K562 (cell line): ENCODE data around the gene EPO. TPM values are rescaled to one million over a fixed set of nuclear protein-coding genes. Genes with fewer than 3 reads are reported as not detected.

Experiments used
- ATAC-seq: fragments of 200-7000 bp; cut with Tn5 transposase; 3 replicates; pipeline ENCODE4 v1.9.1; 2020; ENCODE audit warnings: moderate library complexity
- BruUV-seq: library from RNA; stranded (reverse); fragments of 400-500 nt; replicated peaks from 2 replicates; lab custom pipeline; 2021; lab: Mats Ljungman, UMichigan
- CTCF ChIA-PET: fragments of 300-600 bp; formaldehyde crosslinking; extraction: SDS; loops from one replicate; lab custom pipeline; 2021; ENCODE audit warnings: low intra/inter-chr PET ratio; lab: Yijun Ruan, JAX
- POLR2A ChIA-PET: fragments of 300-600, 350-650 bp; sonication (Branson Sonifier 250); formaldehyde crosslinking; extraction: SDS; loops from one replicate; lab custom pipeline; 2021; ENCODE audit warnings: antibody characterized with exemption, inconsistent platforms; lab: Yijun Ruan, JAX
- DNase-seq, 4 experiments: peaks; one replicate each; pipeline versions ENCODE4 v3.0.0 to v3.0.0-alpha.2; 2011 to 2018; ENCODE audit warnings: low spot score in 3 of 4, mixed read lengths in 3 of 4; ENCODE audit errors: extremely low read depth in 1 of 4
- FAIRE-seq: peaks from 2 replicates; lab custom pipeline; 2011; peaks lifted over from hg19 to GRCh38; lab: Jason Lieb, UNC
- H2AFZ ChIP-seq: 2 replicates; pipeline ENCODE4 v1.6.0; 2011; ENCODE audit warnings: low read depth, low read length, control low read depth, inconsistent platforms
- H3K27ac ChIP-seq: fragments of 200-600 bp; 3 replicates; pipeline ENCODE4 v1.8.0; 2011; ENCODE audit warnings: low read depth, mild to moderate bottlenecking, control low read depth, inconsistent platforms, low read length, moderate library complexity, mixed read lengths; ENCODE audit errors: extremely low read depth
- H3K27me3 ChIP-seq, 2 experiments: fragments of 300-600 bp in 1 of 2; 2 replicates in 1 of 2; 3 replicates in 1 of 2; pipeline versions ENCODE4 v1.6.0 to v1.8.0; 2011; ENCODE audit warnings: inconsistent platforms in 2 of 2, low read length in 2 of 2, mild to moderate bottlenecking in 1 of 2, mixed read lengths in 1 of 2, moderate library complexity in 1 of 2; ENCODE audit not compliant: control insufficient read depth in 2 of 2, insufficient read depth in 2 of 2
- H3K36me3 ChIP-seq: fragments of 300-600 bp; 3 replicates; pipeline ENCODE4 v1.8.0; 2011; ENCODE audit warnings: mild to moderate bottlenecking, low read length, inconsistent platforms; ENCODE audit not compliant: control insufficient read depth, insufficient read depth
- H3K4me1 ChIP-seq, 2 experiments: fragments of 200-600 bp in 1 of 2; replicated peaks in 1 of 2; 2 replicates in 1 of 2; 3 replicates in 1 of 2; pipeline versions ENCODE4 v1.5.1 to v1.8.0; 2011; ENCODE audit warnings: inconsistent platforms in 2 of 2, low read length in 2 of 2, mild to moderate bottlenecking in 1 of 2, mixed read lengths in 1 of 2, moderate library complexity in 1 of 2; ENCODE audit not compliant: control insufficient read depth in 2 of 2, insufficient read depth in 2 of 2
- H3K4me2 ChIP-seq: 2 replicates; pipeline ENCODE4 v1.6.1; 2011; ENCODE audit warnings: low read length, control low read depth, inconsistent platforms, mixed read lengths; ENCODE audit not compliant: insufficient read depth
- H3K4me3 ChIP-seq: fragments of 200-600 bp; sonication (generic), shearing (Covaris generic); 2 replicates; pipeline ENCODE4 v1.5.1; 2016; ENCODE audit warnings: control low read depth, inconsistent platforms
- H3K79me2 ChIP-seq: fragments of 200-600 bp; 3 replicates; pipeline ENCODE4 v1.8.0; 2011; ENCODE audit warnings: low read length, inconsistent platforms; ENCODE audit not compliant: control insufficient read depth, insufficient read depth
- H3K9ac ChIP-seq, 2 experiments: 2 replicates each; pipeline versions ENCODE4 v1.6.0 to v1.6.1; 2011; ENCODE audit warnings: low read depth in 2 of 2, low read length in 2 of 2, control low read depth in 1 of 2, inconsistent platforms in 1 of 2, mild to moderate bottlenecking in 1 of 2, mixed read lengths in 1 of 2; ENCODE audit not compliant: insufficient read depth in 1 of 2
- H3K9me1 ChIP-seq: one replicate; pipeline ENCODE4 v1.6.0; 2011; ENCODE audit warnings: inconsistent platforms, mild to moderate bottlenecking, low read length, moderate library complexity; ENCODE audit not compliant: control insufficient read depth, insufficient read depth
- H3K9me3 ChIP-seq: replicated peaks from 2 replicates; pipeline ENCODE4 v1.5.1; 2011; ENCODE audit warnings: low read depth, low read length, inconsistent platforms; ENCODE audit not compliant: control insufficient read depth, insufficient read depth
- H4K20me1 ChIP-seq: replicated peaks from 2 replicates; pipeline ENCODE4 v1.6.1; 2011; ENCODE audit warnings: low read length, inconsistent platforms, mixed read lengths; ENCODE audit not compliant: control insufficient read depth, insufficient read depth
- EGR1 ChIP-seq: fragments of 450-650 bp; conservative IDR thresholded peaks from 2 replicates; pipeline ENCODE4 v1.6.1; 2017; ENCODE audit warnings: mild to moderate bottlenecking
- ESRRA ChIP-seq: fragments of 450-650 bp; IDR thresholded peaks from 2 replicates; pipeline ENCODE4 v1.6.1; 2014; ENCODE audit warnings: low read depth, mild to moderate bottlenecking, moderate library complexity, borderline replicate concordance
- POLR2G ChIP-seq: fragments of 200-400 bp; formaldehyde crosslinking; IDR thresholded peaks from 2 replicates; pipeline ENCODE4 v1.6.1; 2017; ENCODE audit warnings: low read depth, mild to moderate bottlenecking, antibody characterized with exemption, low read length, moderate library complexity
- RBFOX2 ChIP-seq: fragments of 200-400 bp; formaldehyde crosslinking; IDR thresholded peaks from 2 replicates; pipeline ENCODE4 v1.6.1; 2017; ENCODE audit warnings: low read depth, mild to moderate bottlenecking, low read length, moderate library complexity
- STAT5B ChIP-seq: fragments of 250-450 bp; sonication (Bioruptor Pico); IDR thresholded peaks from 2 replicates; pipeline ENCODE4 v1.8.0; 2021; ENCODE audit warnings: mild to moderate bottlenecking, inconsistent platforms
- ZBTB40 ChIP-seq, 2 experiments: fragments of 450-650 bp in 1 of 2; sonication (generic) in 1 of 2; formaldehyde crosslinking in 1 of 2; IDR thresholded peaks; 2 replicates each; pipeline versions ENCODE4 v1.7.1 to v1.9.0; 2016 to 2022; ENCODE audit warnings: inconsistent platforms in 1 of 2, mild to moderate bottlenecking in 1 of 2, missing genetic modification reagents in 1 of 2
- ZKSCAN1 ChIP-seq: fragments of 150-350 bp; IDR thresholded peaks from 2 replicates; pipeline ENCODE4 v1.6.1; 2016; ENCODE audit warnings: low read depth, low read length
- ZNF3 ChIP-seq: fragments of 250-450 bp; sonication (Bioruptor Pico); IDR thresholded peaks from 2 replicates; pipeline ENCODE4 v1.5.0; 2021; ENCODE audit warnings: mild to moderate bottlenecking, moderate library complexity
- ZNF41 ChIP-seq: fragments of 250-450 bp; sonication (Bioruptor Pico); conservative IDR thresholded peaks from 2 replicates; pipeline ENCODE4 v1.4.0; 2020; ENCODE audit warnings: mild to moderate bottlenecking
- WGBS: fragments of 100-300 bp; shearing (Covaris generic); methylation state at CpG from one replicate; pipeline ENCODE4 v1.1.6; 2016; ENCODE audit warnings: low coverage, mixed read lengths; ENCODE audit not compliant: insufficient coverage; ENCODE audit errors: missing lambda C conversion rate; 5-methylcytosine and 5-hydroxymethylcytosine counted together
- in situ Hi-C: fragments of 300-500 bp; cut with MboI; formaldehyde crosslinking; loops from 4 replicates; pipeline ENCODE4 v1.15.0; 2018; ENCODE audit warnings: inconsistent platforms, mixed read lengths
- intact Hi-C: fragments of 100-400 bp; cut with micrococcal nuclease; formaldehyde crosslinking; loops from 2 replicates; pipeline ENCODE4 v1.14.2; 2022
- polyA plus RNA-seq, 8 experiments: library from polyadenylated mRNA; depleted of rRNA in 4 of 8; stranded (reverse) in 5 of 8; unstranded in 3 of 8; fragments of >200 nt; fragmentation: Nextera tagmentation in 2 of 8; fragmentation: Illumina TruSeq in 1 of 8; extraction: Ambion mirVana in 2 of 8; extraction: Trizol in 1 of 8; gene quantifications; 2 replicates each; pipeline versions ENCODE4 v1.2.1 to v1.2.3, GENCODE V29; 2011 to 2014; ENCODE audit warnings: inconsistent platforms in 1 of 8, missing spikeins in 1 of 8
- total RNA-seq, 7 experiments: library from RNA; depleted of rRNA in 6 of 7; stranded (reverse); fragments of >200 nt in 6 of 7; fragmentation: Illumina TruSeq in 2 of 7; extraction: Trizol in 2 of 7; gene quantifications; 2 replicates each; pipeline versions ENCODE4 v1.2.1 to v1.2.3, GENCODE V29; 2011 to 2021; ENCODE audit warnings: low replicate concordance in 1 of 7
- TF ChIP-seq, protein P1 (sequence below): fragments of 250-450 bp; sonication (Bioruptor Pico); IDR thresholded peaks from 2 replicates; pipeline ENCODE4 v1.5.0; 2021

Gene EPO
- total and polyA plus RNA-seq, 9 of the 15 experiments (the other 6 are each of a cell fraction or from before 2014, with no cell fraction given) = 0.06 to 0.41 (median 0.07) TPM; not detected in 6

GRCh38 chr7:100687751-100688300 is 32.4 kb upstream of the EPO start:
- no peak for ATAC-seq
- no peak overlapping the region for H2AFZ ChIP-seq
- in situ Hi-C loops (no loop called here), intact Hi-C loops (no loop called here)
- TF ChIP-seq ZNF41 = no peak
- TF ChIP-seq ZKSCAN1 = no peak
- no peak for TF ChIP-seq ZNF3
- TF ChIP-seq ZBTB40 (IDR thresholded peaks at IDR 0.05) = no peak
- TF ChIP-seq ZBTB40 (CRISPR knock-in tag; IDR thresholded peaks at IDR 0.05) = no peak
- peak; percentile 56 for TF ChIP-seq RBFOX2
- TF ChIP-seq EGR1 = peak; percentile 88
- TF ChIP-seq STAT5B (CRISPR knock-in tag) = no peak
- TF ChIP-seq POLR2G = peak; percentile 15; the same call in 1 of the 2 replicates
- TF ChIP-seq, protein P1, sequence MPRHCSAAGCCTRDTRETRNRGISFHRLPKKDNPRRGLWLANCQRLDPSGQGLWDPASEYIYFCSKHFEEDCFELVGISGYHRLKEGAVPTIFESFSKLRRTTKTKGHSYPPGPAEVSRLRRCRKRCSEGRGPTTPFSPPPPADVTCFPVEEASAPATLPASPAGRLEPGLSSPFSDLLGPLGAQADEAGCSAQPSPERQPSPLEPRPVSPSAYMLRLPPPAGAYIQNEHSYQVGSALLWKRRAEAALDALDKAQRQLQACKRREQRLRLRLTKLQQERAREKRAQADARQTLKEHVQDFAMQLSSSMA = no peak
- TF ChIP-seq ESRRA = no peak
- H3K79me2 ChIP-seq = peaks cover 48% of the 10 kb centered on the region
- no TSS peak for BruUV-seq
- H3K4me1 ChIP-seq = peaks cover 15 to 72% of the 10 kb centered on the region in 2 experiments
- no peak for FAIRE-seq
- peak overlapping the region in 1 of 2 experiments; percentile 10; a peak in 1 of 4 replicates for H3K9ac ChIP-seq
- no peaks in the 10 kb centered on the region for H3K27me3 ChIP-seq
- H4K20me1 ChIP-seq = peaks cover 24% of the 10 kb centered on the region
- WGBS = 86% methylated on average over 17 of the region's 25 CpGs
- ChIA-PET POLR2A (interaction anchor here (0.6 to 1.1 kb wide), 2 partner anchors 10 to 168 kb away, joined by 3 read pairs; no protein-coding TSS in a partner anchor), CTCF (no interaction called here)
- H3K36me3 ChIP-seq = peaks cover 83% of the 10 kb centered on the region; the same call in 2 of the 3 replicates
- DNase-seq = peak in 2 of 4 experiments; percentile 9 to 14
- no peaks in the 10 kb centered on the region for H3K9me3 ChIP-seq
- H3K4me2 ChIP-seq = no peak overlapping the region
- H3K27ac ChIP-seq = no peak overlapping the region
- no peaks in the 10 kb centered on the region for H3K9me1 ChIP-seq
- H3K4me3 ChIP-seq = no peak overlapping the region
